ENCODE measurements around the gene SMCO4. TPM values are rescaled to one million over a fixed set of nuclear protein-coding genes. Genes with fewer than 3 reads are reported as not detected.
"Not testable (repeated sequence)": the region's sequence is repeated elsewhere in the genome, so short reads cannot be mapped to it uniquely, and the experiment has no call there.

SMCO4 gene
- total RNA-seq, 1 experiment from 2014 or later: 14.1 TPM

- in situ Hi-C loops (cut with HindIII; ENCODE audit: low pct_unique_long_range_greater_than_20kb, low sequenced_read_pairs): no loop called here
- POLR2A ChIA-PET: no interaction called here
- DNase-seq (ENCODE audit: low read depth, low spot score): no peak
Measured at GRCh38 chr11:93587858-93588581, 44.8 kb upstream of the SMCO4 start.

GRCh38 chr11:93587425-93587824 is 44.2 kb upstream of the SMCO4 start:
- POLR2A ChIA-PET; H3K27ac ChIP-seq (ENCODE audit: low read length); intact Hi-C loops (cut with micrococcal nuclease; ENCODE audit: unreplicated experiment): not testable (repeated sequence)

More at GRCh38 chr11:93587858-93588581, 44.8 kb upstream of the SMCO4 start:
- Histone ChIP-seq H3K4me1 (ENCODE audit: control insufficient read depth, insufficient read depth, low read length) (no peaks in the 10 kb centered on the region), H3K27me3 (ENCODE audit: control insufficient read depth, insufficient read depth, low read length) (peaks cover 6% of the 10 kb centered on the region; the same call in 1 of the 2 replicates), H3K4me3 (ENCODE audit: low read depth in 2 of 2, low read length in 2 of 2) (no peak overlapping the region), H3K27ac (ENCODE audit: low read length) (no peak overlapping the region), H3K36me3 (ENCODE audit: control insufficient read depth, insufficient read depth, low read length) (no peaks in the 10 kb centered on the region), H3K9me3 (ENCODE audit: control insufficient read depth, insufficient read depth, low read depth, low read length) (no peaks in the 10 kb centered on the region)
- CTCF ChIA-PET: no interaction called here
- BruUV-seq (replicated peaks): no TSS peak
- TF ChIP-seq REST (IDR thresholded peaks at IDR 0.05; ENCODE audit: insufficient read depth in 1 of 2, low read depth in 2 of 2, low read length in 1 of 2) (no peak), POLR2AphosphoS5 (IDR thresholded peaks at IDR 0.05; ENCODE audit: low read depth, low read length) (no peak), SIN3A (IDR thresholded peaks at IDR 0.05; ENCODE audit: borderline replicate concordance, insufficient read depth, low read depth, low read length) (no peak), CTCF (IDR thresholded peaks at IDR 0.05) (no peak), TCF7L2 (IDR thresholded peaks at IDR 0.05; ENCODE audit: low read depth, low read length) (no peak)
- intact Hi-C loops (cut with micrococcal nuclease; ENCODE audit: unreplicated experiment): no loop called here
- ATAC-seq: no peak

GRCh38 chr11:93585758-93586157 is 42.6 kb upstream of the SMCO4 start:
- ATAC-seq: no peak
- ChIA-PET CTCF (no interaction called here), POLR2A (no interaction called here)
- no peaks in the 10 kb centered on the region for H3K4me1 ChIP-seq (ENCODE audit: control insufficient read depth, insufficient read depth, low read length)
- no peak overlapping the region for H3K27ac ChIP-seq (ENCODE audit: low read length)
- H3K36me3 ChIP-seq (ENCODE audit: control insufficient read depth, insufficient read depth, low read length): no peaks in the 10 kb centered on the region
- peaks cover 6% of the 10 kb centered on the region; the same call in 1 of the 2 replicates for H3K27me3 ChIP-seq (ENCODE audit: control insufficient read depth, insufficient read depth, low read length)
- no peak for DNase-seq (ENCODE audit: low read depth, low spot score)
- H3K9me3 ChIP-seq (ENCODE audit: control insufficient read depth, insufficient read depth, low read depth, low read length): no peaks in the 10 kb centered on the region
- in situ Hi-C loops (cut with HindIII; ENCODE audit: low pct_unique_long_range_greater_than_20kb, low sequenced_read_pairs): no loop called here
- no peak for TF ChIP-seq TCF7L2 (IDR thresholded peaks at IDR 0.05; ENCODE audit: low read depth, low read length)
- TF ChIP-seq CTCF (IDR thresholded peaks at IDR 0.05): no peak
- no peak for TF ChIP-seq REST (IDR thresholded peaks at IDR 0.05; ENCODE audit: insufficient read depth in 1 of 2, low read depth in 2 of 2, low read length in 1 of 2)
- TF ChIP-seq SIN3A (IDR thresholded peaks at IDR 0.05; ENCODE audit: borderline replicate concordance, insufficient read depth, low read depth, low read length): no peak
- no peak for TF ChIP-seq POLR2AphosphoS5 (IDR thresholded peaks at IDR 0.05; ENCODE audit: low read depth, low read length)
- intact Hi-C loops (cut with micrococcal nuclease; ENCODE audit: unreplicated experiment): no loop called here
- BruUV-seq (replicated peaks): no TSS peak
- no peak overlapping the region for H3K4me3 ChIP-seq (ENCODE audit: low read depth in 2 of 2, low read length in 2 of 2)

More at GRCh38 chr11:93587425-93587824, 44.2 kb upstream of the SMCO4 start:
- in situ Hi-C loops (cut with HindIII; ENCODE audit: low pct_unique_long_range_greater_than_20kb, low sequenced_read_pairs); ATAC-seq; H3K9me3 ChIP-seq (ENCODE audit: control insufficient read depth, insufficient read depth, low read depth, low read length); H3K27me3 ChIP-seq (ENCODE audit: control insufficient read depth, insufficient read depth, low read length); DNase-seq (ENCODE audit: low read depth, low spot score); CTCF ChIA-PET; H3K36me3 ChIP-seq (ENCODE audit: control insufficient read depth, insufficient read depth, low read length); H3K4me3 ChIP-seq (ENCODE audit: low read depth in 2 of 2, low read length in 2 of 2); H3K4me1 ChIP-seq (ENCODE audit: control insufficient read depth, insufficient read depth, low read length); BruUV-seq (replicated peaks): not testable (repeated sequence)

All from Panc1 (cell line).